ENCODE data around the gene RGR.

Gene RGR

DNA sequence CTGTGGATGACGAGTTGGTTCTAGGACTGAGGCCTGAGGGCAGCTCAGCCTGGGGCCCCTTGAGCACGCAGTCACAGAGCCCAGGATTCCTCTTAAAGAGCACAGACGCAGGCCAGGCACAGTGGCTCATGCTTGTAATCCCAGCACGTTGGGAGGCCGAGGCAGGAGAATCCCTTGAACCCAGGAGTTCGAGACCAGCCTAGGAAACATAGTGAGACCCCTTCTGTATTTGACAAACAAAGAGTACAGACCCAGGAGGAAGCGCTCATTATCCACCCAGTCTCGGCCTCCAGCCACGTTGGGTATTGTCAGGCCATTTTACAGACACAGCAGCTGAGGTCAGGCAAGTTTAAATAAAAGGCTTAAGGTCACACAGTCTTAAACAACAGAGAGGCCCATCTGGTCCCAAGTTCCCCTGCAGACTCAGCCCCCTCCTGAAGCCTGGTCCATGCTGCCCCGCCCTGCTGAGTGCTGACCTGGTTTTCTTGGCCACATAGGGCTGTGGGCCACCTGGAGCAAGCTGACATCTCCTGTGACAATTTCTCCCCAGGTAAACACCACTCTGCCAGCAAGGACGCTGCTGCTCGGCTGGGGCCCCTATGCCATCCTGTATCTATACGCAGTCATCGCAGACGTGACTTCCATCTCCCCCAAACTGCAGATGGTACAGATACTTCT, 12.6 kb downstream of the RGR start:
- no peak overlapping the region for H3K27ac ChIP-seq
- no peak for DNase-seq (ENCODE audit: low spot score)
- TF ChIP-seq, protein P1, sequence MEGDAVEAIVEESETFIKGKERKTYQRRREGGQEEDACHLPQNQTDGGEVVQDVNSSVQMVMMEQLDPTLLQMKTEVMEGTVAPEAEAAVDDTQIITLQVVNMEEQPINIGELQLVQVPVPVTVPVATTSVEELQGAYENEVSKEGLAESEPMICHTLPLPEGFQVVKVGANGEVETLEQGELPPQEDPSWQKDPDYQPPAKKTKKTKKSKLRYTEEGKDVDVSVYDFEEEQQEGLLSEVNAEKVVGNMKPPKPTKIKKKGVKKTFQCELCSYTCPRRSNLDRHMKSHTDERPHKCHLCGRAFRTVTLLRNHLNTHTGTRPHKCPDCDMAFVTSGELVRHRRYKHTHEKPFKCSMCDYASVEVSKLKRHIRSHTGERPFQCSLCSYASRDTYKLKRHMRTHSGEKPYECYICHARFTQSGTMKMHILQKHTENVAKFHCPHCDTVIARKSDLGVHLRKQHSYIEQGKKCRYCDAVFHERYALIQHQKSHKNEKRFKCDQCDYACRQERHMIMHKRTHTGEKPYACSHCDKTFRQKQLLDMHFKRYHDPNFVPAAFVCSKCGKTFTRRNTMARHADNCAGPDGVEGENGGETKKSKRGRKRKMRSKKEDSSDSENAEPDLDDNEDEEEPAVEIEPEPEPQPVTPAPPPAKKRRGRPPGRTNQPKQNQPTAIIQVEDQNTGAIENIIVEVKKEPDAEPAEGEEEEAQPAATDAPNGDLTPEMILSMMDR (IDR thresholded peaks at IDR 0.05) = no peak
- peak overlapping the region; percentile 15 for H3K4me3 ChIP-seq

DNA sequence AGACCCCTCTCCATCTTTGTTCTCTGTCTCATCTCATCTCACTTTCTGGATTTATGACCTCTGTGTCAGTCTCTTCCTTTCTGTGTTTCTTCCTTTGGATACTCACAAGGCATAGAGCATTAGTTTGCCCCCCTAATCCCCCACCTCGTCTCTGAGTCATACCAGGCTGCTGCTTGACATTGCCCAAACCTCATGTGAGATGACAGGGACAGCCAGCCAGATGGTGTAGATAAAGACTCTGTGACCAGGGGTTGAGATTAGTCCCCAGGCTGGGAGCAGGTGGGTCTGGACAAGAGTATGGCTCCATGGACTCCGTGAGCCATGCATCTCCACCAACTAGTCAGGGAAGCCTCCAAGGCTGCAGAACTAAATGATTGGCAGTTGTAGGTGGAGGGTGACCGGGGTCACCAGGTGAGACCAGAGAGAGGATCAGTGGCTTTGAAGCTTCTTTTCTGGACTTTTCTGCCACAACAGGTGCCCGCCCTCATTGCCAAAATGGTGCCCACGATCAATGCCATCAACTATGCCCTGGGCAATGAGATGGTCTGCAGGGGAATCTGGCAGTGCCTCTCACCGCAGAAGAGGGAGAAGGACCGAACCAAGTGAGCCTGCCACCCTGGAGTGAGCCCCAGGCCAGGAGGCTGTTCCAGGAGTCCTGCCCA, 13.3 kb downstream of the RGR start:
- TF ChIP-seq, protein P1 (IDR thresholded peaks at IDR 0.05) = no peak
- no peak for DNase-seq (ENCODE audit: low spot score)
- H3K27ac ChIP-seq = no peak overlapping the region
- H3K4me3 ChIP-seq = no peak overlapping the region

DNA sequence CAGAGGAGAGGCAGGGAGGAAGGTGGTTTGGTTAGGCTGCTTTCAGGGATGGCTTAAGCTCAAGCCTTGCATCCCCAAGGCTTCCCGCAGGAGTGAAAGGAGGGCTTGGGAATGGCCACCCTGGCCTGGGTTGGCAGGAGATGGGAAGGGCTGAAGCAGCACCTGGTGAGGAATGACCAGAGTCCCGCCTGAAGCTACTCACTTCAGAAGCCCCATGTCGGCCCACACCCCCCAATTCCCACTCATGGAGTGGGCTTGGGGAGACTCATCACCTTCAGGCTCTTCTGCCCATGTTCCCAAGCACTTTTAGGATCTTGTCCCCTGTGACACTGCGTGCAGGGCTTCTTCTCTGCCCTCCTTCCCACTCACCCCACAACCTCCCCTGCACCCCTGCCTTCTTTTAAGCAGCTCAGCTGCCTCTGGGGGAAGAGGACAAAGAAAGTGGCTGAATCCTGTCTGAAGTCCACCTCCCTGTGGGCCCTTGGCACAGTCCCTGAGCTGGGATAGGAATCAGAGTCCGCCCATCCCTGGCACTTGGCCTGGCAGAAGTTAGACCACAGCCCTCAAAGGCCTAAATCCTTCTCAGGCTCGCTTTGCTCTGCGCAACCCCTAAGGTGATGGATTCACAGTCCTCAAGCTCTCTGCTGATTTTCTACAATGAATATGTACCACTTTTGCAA, 16.5 kb downstream of the RGR start:
- H3K4me3 ChIP-seq = no peak overlapping the region
- DNase-seq (ENCODE audit: low spot score) = no peak
- TF ChIP-seq, protein P1 (IDR thresholded peaks at IDR 0.05) = no peak
- no peak overlapping the region for H3K27ac ChIP-seq

DNA sequence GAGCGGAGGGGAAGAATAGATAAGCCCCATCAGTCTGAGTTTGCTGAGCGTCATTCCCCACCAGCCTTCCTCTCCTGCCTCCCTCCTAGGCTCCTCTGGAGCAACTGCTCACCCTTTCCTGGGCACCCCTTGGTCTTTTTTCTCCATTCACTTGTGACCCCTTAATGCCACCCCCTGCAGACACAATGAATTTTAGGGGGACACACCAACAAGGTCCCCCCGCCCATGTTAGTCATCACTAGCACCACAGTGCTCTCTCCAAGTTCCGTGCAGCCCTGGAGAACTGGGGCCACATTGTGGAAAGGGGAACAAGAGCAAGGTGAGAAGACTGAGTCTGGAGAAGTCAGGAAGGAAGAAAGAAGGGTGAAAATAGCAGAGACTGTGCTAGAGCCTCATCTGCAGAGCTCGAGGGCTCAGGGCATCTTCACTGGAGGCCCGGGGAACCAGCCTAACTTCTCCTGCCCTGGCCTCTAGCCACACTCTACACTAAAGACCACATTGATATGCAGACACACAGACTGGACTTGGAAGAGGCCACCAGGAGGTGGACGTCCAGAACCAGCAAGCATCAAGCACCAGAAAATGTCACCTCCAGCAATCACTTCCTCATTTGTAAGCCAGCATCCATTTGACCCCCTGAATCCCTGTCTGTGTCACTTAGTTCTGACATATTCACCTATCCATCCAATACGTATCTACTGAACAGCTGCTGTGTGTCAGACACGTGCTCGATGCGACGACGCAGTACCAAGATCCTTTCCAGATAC, 17.5 kb downstream of the RGR start:
- Histone ChIP-seq H3K4me3 (no peak overlapping the region), H3K27ac (no peak overlapping the region)
- no peak for DNase-seq (ENCODE audit: low spot score)
- TF ChIP-seq, protein P1 (IDR thresholded peaks at IDR 0.05) = no peak

DNA sequence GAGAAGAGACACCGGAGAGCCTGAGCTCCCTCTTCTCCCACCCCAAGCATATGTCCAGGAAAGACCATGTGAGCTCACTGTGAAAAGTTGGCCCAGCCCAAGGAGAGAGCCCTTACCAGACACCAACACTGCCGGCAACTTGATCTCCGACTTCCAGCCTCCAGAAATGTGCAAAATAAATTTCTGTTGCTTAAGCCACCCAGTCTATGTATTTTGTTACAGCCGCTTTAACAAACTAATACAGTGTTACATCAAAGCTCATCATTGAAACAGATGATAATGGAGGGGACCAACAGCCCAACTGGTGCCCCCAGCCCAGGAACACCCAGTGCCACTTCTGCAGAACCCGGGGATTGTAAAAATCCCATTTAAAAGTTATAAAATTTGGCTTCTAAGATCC, 18.9 kb downstream of the RGR start:
- no peak overlapping the region for H3K4me3 ChIP-seq
- no peak overlapping the region for H3K27ac ChIP-seq
- TF ChIP-seq, protein P1 (IDR thresholded peaks at IDR 0.05) = no peak
- no peak for DNase-seq (ENCODE audit: low spot score)

DNA sequence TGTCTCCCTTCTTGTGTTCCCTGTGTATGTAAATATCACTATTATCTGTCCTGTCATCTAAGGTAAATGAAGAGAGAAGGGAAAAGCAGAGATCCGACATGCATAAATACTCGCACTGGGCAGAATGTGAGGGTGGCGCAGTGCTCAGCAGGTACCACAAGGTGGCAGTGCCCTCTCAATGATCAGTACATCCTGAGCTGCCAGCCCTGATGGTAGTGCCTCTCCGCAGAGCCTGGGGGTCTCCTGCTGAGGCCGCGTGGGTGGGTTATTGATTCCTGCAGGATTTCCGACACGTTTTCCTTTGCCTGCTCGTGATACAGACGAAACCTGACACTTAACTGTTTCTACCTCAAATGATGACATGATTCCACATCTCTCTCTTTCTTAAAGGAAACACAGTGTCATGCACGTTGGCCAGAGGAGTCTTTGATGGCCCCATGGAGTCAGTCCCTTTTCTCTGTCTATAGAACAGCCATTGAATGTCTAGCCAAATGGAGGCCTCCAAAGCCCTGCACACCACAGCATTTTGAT, 19.8 kb downstream of the RGR start:
- no peak for DNase-seq (ENCODE audit: low spot score)
- H3K27ac ChIP-seq = no peak overlapping the region
- TF ChIP-seq, protein P1 (IDR thresholded peaks at IDR 0.05) = peak; percentile 84
- H3K4me3 ChIP-seq = no peak overlapping the region

Data from coronary artery (tissue), 2 donors.